ENCODE measurements around the gene NOC4L.

DNA sequence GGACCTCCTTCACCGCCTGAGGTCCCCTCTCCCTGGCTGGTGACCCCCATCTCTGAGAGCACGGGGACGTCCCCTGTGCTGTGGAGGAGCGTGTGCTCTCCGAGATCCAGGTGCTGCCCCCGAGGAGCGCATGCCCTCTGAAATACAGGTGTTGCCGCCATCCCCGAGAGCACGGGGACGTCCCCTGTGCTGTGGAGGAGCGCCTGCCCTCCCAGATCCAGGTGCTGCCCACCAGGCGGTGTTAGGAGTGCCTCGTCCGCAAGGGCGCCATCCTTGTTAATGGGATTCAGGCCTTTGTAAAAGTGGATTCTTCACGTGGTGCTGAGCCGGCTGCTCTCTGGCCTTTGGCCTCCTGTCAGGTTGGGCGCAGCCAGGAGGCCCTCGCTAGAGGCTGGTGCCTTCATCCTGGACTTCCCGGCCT lies 10.1 kb downstream of the NOC4L start:
- TF ChIP-seq, protein P1, sequence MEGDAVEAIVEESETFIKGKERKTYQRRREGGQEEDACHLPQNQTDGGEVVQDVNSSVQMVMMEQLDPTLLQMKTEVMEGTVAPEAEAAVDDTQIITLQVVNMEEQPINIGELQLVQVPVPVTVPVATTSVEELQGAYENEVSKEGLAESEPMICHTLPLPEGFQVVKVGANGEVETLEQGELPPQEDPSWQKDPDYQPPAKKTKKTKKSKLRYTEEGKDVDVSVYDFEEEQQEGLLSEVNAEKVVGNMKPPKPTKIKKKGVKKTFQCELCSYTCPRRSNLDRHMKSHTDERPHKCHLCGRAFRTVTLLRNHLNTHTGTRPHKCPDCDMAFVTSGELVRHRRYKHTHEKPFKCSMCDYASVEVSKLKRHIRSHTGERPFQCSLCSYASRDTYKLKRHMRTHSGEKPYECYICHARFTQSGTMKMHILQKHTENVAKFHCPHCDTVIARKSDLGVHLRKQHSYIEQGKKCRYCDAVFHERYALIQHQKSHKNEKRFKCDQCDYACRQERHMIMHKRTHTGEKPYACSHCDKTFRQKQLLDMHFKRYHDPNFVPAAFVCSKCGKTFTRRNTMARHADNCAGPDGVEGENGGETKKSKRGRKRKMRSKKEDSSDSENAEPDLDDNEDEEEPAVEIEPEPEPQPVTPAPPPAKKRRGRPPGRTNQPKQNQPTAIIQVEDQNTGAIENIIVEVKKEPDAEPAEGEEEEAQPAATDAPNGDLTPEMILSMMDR (IDR thresholded peaks at IDR 0.05; ENCODE audit: extremely low read depth in 1 of 2, insufficient read depth in 1 of 2, low read depth in 1 of 2, low read length in 2 of 2) = no peak
- TF ChIP-seq JUN (IDR thresholded peaks at IDR 0.05; ENCODE audit: borderline replicate concordance, insufficient read depth, insufficient read length, low read depth) = no peak
- TF ChIP-seq POLR2A (IDR thresholded peaks at IDR 0.05; ENCODE audit: low read depth, low read length) = no peak
- TF ChIP-seq EZH2 (IDR thresholded peaks at IDR 0.05; ENCODE audit: borderline replicate concordance, low read depth, low read length, severe bottlenecking) = no peak
